ENCODE data around the gene NR6A1. TPM values are rescaled to one million over a fixed set of nuclear protein-coding genes. Genes with fewer than 3 reads are reported as not detected.
A peak's percentile ranks its signal among the peaks of the same experiment; 100 is the strongest.

The NR6A1 gene
- total and polyA plus RNA-seq, 2 of the 8 experiments (the other 6 are each of a cell fraction or from before 2014, with no cell fraction given), result 93.2 to 237 TPM

GRCh38 chr9:124507880-124508423 lies 263.2 kb downstream of the NR6A1 start:
- CTCF ChIA-PET (ENCODE audit: partially characterized antibody), result no interaction called here

More at GRCh38 chr9:124507880-124508423, 263.2 kb downstream of the NR6A1 start:
- FAIRE-seq, result no peak
- Histone ChIP-seq H3K4me3 (ENCODE audit: extremely low read depth in 1 of 4, insufficient read depth in 2 of 4, low read depth in 3 of 4, low read length in 4 of 4) (no peak overlapping the region), H3K18ac (ENCODE audit: extremely low read depth, low read length) (no peak overlapping the region), H3K79me2 (ENCODE audit: control insufficient read depth in 1 of 2, insufficient read depth in 2 of 2, low read length in 2 of 2) (no peaks in the 10 kb centered on the region), H4K20me1 (replicated peaks in 1 of 2; ENCODE audit: control insufficient read depth in 1 of 2, insufficient read depth in 2 of 2, low read length in 2 of 2) (no peaks in the 10 kb centered on the region), H4K91ac (replicated peaks; ENCODE audit: insufficient read length, low read length) (peak overlapping the region; percentile 65), H3K9ac (replicated peaks in 1 of 4; ENCODE audit: extremely low read depth in 1 of 4, low read depth in 3 of 4, low read length in 3 of 4) (no peak overlapping the region), H4K5ac (ENCODE audit: insufficient read length, low read depth, low read length) (no peak overlapping the region), H2BK15ac (ENCODE audit: low read length) (peak overlapping the region; percentile 72; the same call in 1 of the 2 replicates), H3K27me3 (replicated peaks in 1 of 4; ENCODE audit: control insufficient read depth in 3 of 4, extremely low read depth in 1 of 4, insufficient read depth in 3 of 4, low read length in 3 of 4) (peaks cover 30 to 37% (median 33%) of the 10 kb centered on the region in 4 experiments), H3K4me2 (ENCODE audit: insufficient read depth in 1 of 2, low read depth in 2 of 2, low read length in 2 of 2) (no peak overlapping the region), H2BK120ac (replicated peaks; ENCODE audit: low read depth, low read length) (no peak overlapping the region), H3K23me2 (ENCODE audit: low read depth, low read length) (peaks cover 7% of the 10 kb centered on the region; the same call in 1 of the 2 replicates), H3K36me3 (ENCODE audit: control insufficient read depth in 2 of 4, insufficient read depth in 4 of 4, low read length in 3 of 4) (peaks cover 0 to 7% (median 0%) of the 10 kb centered on the region in 4 experiments; a peak in 1 of 8 replicates), H2AFZ (ENCODE audit: low read length) (no peak overlapping the region), H3K56ac (replicated peaks; ENCODE audit: insufficient read length, low read depth, low read length) (no peak overlapping the region), H2AK5ac (ENCODE audit: low read depth, low read length) (no peak overlapping the region), H3K79me1 (ENCODE audit: low read depth, low read length) (no peaks in the 10 kb centered on the region), H3K4ac (replicated peaks; ENCODE audit: insufficient read length, low read depth, low read length) (no peak overlapping the region), H3K27ac (ENCODE audit: low read depth, low read length) (no peak overlapping the region), H3K9me3 (ENCODE audit: insufficient read depth in 2 of 2, low read depth in 1 of 2, low read length in 1 of 2) (no peaks in the 10 kb centered on the region), H3K4me1 (replicated peaks in 1 of 4; ENCODE audit: control insufficient read depth in 3 of 4, insufficient read depth in 4 of 4, low read length in 3 of 4) (peaks cover 0 to 29% (median 14%) of the 10 kb centered on the region in 4 experiments; a peak in 6 of 7 replicates), H4K8ac (ENCODE audit: extremely low read depth, insufficient read depth, low read length) (peak overlapping the region; percentile 17; the same call in 1 of the 2 replicates), H3K14ac (ENCODE audit: insufficient read length) (no peak overlapping the region), H2BK5ac (ENCODE audit: low read depth, low read length) (no peak overlapping the region), H2BK12ac (ENCODE audit: low read depth, low read length) (no peak overlapping the region), H2BK20ac (ENCODE audit: low read length) (no peak overlapping the region), H3K23ac (ENCODE audit: insufficient read length) (no peak overlapping the region)
- POLR2A ChIA-PET (ENCODE audit: partially characterized antibody), result no interaction called here
- no peak for DNase-seq (ENCODE audit: low read depth in 1 of 2, low spot score in 2 of 2)
- WGBS, 2 experiments (ENCODE audit: extremely low coverage in 1 of 2, insufficient coverage in 1 of 2, insufficient read length in 1 of 2, insufficient replicate concordance in 2 of 2, low coverage in 1 of 2, low lambda C conversion rate in 2 of 2, missing lambda C conversion rate in 1 of 2), result 96% methylated on average over 11 of the region's 11 CpGs; no CpG with 5 or more reads in 1 of the 2 experiments
- TF ChIP-seq SIN3A (conservative IDR thresholded peaks at IDR 0.05 in 1 of 2, IDR thresholded peaks at IDR 0.05 in 1 of 2; ENCODE audit: low read depth in 1 of 2, low read length in 2 of 2) (no peak), JUN (IDR thresholded peaks at IDR 0.05; ENCODE audit: low read depth, low read length) (no peak)

Measured in H1 (cell line).